ENCODE results near the gene CES4A. TPM values are rescaled to one million over a fixed set of nuclear protein-coding genes. Genes with fewer than 3 reads are reported as not detected.
A peak's percentile ranks its signal among the peaks of the same experiment; 100 is the strongest.

CES4A gene
- total RNA-seq, 2 donors from 2014 or later = 7.8 to 20.6 TPM

DNA sequence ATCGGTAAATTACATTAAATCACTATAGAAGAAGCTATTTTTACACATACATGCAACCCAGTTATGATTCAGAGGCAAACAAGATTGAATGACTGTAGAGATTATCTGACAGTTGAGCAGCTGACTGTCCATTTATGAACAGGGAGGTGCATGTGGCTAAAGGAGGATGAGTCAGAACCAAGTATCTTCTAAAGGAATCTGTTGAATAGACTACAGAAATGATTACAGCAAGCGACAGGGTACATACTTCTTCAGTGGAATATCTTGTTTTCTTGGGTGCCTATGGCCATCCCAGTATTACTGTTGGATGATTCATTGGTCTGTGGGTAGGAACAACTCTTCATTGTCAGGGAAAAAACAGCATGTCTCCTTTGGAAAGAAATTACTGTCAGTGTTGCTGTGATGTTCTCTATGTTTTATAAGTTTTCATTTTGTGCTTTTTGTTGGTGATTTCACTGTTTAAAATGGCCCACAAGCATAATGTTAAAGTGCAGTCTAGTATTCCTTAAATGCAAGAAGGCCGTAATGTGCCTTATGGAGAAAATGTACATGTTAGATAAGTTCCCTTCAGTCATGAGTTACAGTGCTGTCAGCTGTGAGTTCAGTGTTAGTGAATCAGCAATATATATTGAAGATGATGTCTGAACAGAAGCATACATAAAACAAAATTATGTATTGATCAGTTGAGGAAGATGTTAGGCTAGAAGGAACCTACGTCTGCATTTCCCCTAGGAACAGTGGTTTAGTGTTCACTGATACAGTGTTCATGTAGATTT is 67.5 kb downstream of the CES4A start:
- Histone ChIP-seq H3K9me3 (no peaks in the 10 kb centered on the region), H3K36me3 (no peaks in the 10 kb centered on the region), H3K27ac (peak overlapping the region in 1 of 2 donors; percentile 19), H3K4me1 (no peaks in the 10 kb centered on the region), H3K27me3 (no peaks in the 10 kb centered on the region), H3K4me3 (no peak overlapping the region)
- no peak for TF ChIP-seq CTCF (IDR thresholded peaks at IDR 0.05)
- DNase-seq (ENCODE audit: low spot score) = no peak

Other genes with a start within 250 kb of the CES4A start
- gene DYNC1LI2, start 237.0 kb upstream of the CES4A start, total RNA-seq = 10 to 100 TPM; 76.9 to 89.6 TPM
- gene TERB1, start 187.0 kb upstream of the CES4A start, total RNA-seq = not detected
- gene NAE1, start 157.6 kb upstream of the CES4A start, total RNA-seq = 10 to 100 TPM; 25.6 to 27.3 TPM
- gene CA7, start 144.2 kb upstream of the CES4A start, total RNA-seq = not detected
- gene PDP2, start 108.1 kb upstream of the CES4A start, total RNA-seq = 1 to 10 TPM; 1.7 to 3.4 TPM
- gene CDH16, start 69.7 kb upstream of the CES4A start, total RNA-seq = 1 to 10 TPM in 1 of 2 donors, under 1 TPM in 1; 0.79 to 1.4 TPM
- 100 to 1,000 TPM; 173 to 266 TPM for gene RRAD, start 63.1 kb upstream of the CES4A start, total RNA-seq
- 100 to 1,000 TPM in 1 of 2 donors, 10 to 100 TPM in 1; 75.3 to 118 TPM for gene CIAO2B, start 54.2 kb upstream of the CES4A start, total RNA-seq
- gene CES2, start 53.1 kb upstream of the CES4A start, total RNA-seq = 10 to 100 TPM; 33.1 to 51.4 TPM
- gene CES3, start 27.3 kb upstream of the CES4A start, total RNA-seq = under 1 TPM; 0.16 to 0.89 TPM
- gene CBFB, start 40.6 kb downstream of the CES4A start, total RNA-seq = 10 to 100 TPM; 25.7 to 49.3 TPM
- 10 to 100 TPM; 10.3 TPM for gene PHAF1, start 121.4 kb downstream of the CES4A start, total RNA-seq
- gene B3GNT9, start 162.4 kb downstream of the CES4A start, total RNA-seq = 10 to 100 TPM; 12.2 to 31.6 TPM
- 10 to 100 TPM; 12.8 to 16.1 TPM for gene TRADD, start 171.3 kb downstream of the CES4A start, total RNA-seq
- gene FBXL8, start 171.4 kb downstream of the CES4A start, total RNA-seq = 10 to 100 TPM in 1 of 2 donors, 1 to 10 TPM in 1; 9.5 to 11.6 TPM
- gene HSF4, start 176.2 kb downstream of the CES4A start, total RNA-seq = 100 to 1,000 TPM in 1 of 2 donors, 10 to 100 TPM in 1; 15.3 to 157 TPM
- 100 to 1,000 TPM in 1 of 2 donors, 10 to 100 TPM in 1; 87.5 to 103 TPM for gene NOL3, start 181.9 kb downstream of the CES4A start, total RNA-seq
- gene MATCAP1, start 195.4 kb downstream of the CES4A start, total RNA-seq = 1 to 10 TPM; 4.2 to 7.8 TPM
- 1 to 10 TPM; 2.2 to 2.5 TPM for gene EXOC3L1, start 201.5 kb downstream of the CES4A start, total RNA-seq
- gene E2F4, start 203.6 kb downstream of the CES4A start, total RNA-seq = 10 to 100 TPM; 53.8 to 70.3 TPM
- gene ELMO3, start 210.5 kb downstream of the CES4A start, total RNA-seq = 1 to 10 TPM in 1 of 2 donors, under 1 TPM in 1; 0.37 to 2.2 TPM
- 10 to 100 TPM; 16.9 to 27.8 TPM for gene TMEM208, start 238.5 kb downstream of the CES4A start, total RNA-seq